Endothelial cell of hepatic sinusoid (primary cell): Measurements from ENCODE around the gene SCNN1G.

Experiments
- in situ Hi-C: cut with HindIII; loops from 2 replicates; pipeline ENCODE4 v1.10.0; 2017; ENCODE audit warnings: low sequenced_read_pairs

The SCNN1G gene

GRCh38 chr16:23195366-23195978 lies 12.9 kb downstream of the SCNN1G start:
- in situ Hi-C loops: no loop called here

- in situ Hi-C loops: no loop called here
Measured at GRCh38 chr16:23196539-23196938, 14.0 kb downstream of the SCNN1G start.

- in situ Hi-C loops: no loop called here
Measured at GRCh38 chr16:23202166-23202565, 19.6 kb downstream of the SCNN1G start.

GRCh38 chr16:23206986-23207385 lies 24.4 kb downstream of the SCNN1G start:
- in situ Hi-C loops: no loop called here

GRCh38 chr16:23207485-23207884 lies 24.9 kb downstream of the SCNN1G start:
- in situ Hi-C loops: no loop called here

- in situ Hi-C loops: no loop called here
Measured at GRCh38 chr16:23209606-23210005, 27.1 kb downstream of the SCNN1G start.

GRCh38 chr16:23213831-23214230 lies 31.3 kb downstream of the SCNN1G start:
- in situ Hi-C loops: no loop called here

- in situ Hi-C loops: no loop called here
Measured at GRCh38 chr16:23214796-23215195, 32.3 kb downstream of the SCNN1G start.

GRCh38 chr16:23215435-23215834 lies 32.9 kb downstream of the SCNN1G start:
- in situ Hi-C loops: no loop called here

GRCh38 chr16:23216658-23217246 lies 34.2 kb downstream of the SCNN1G start:
- in situ Hi-C loops: no loop called here

- in situ Hi-C loops: no loop called here
Measured at GRCh38 chr16:23217646-23218045, 35.1 kb downstream of the SCNN1G start.

- in situ Hi-C loops: no loop called here
Measured at GRCh38 chr16:23222929-23223328, 40.4 kb downstream of the SCNN1G start.

- in situ Hi-C loops: no loop called here
Measured at GRCh38 chr16:23223368-23223767, 40.8 kb downstream of the SCNN1G start.

- in situ Hi-C loops: no loop called here
Measured at GRCh38 chr16:23225109-23225508, 42.6 kb downstream of the SCNN1G start.

- in situ Hi-C loops: no loop called here
Measured at GRCh38 chr16:23225634-23226033, 43.1 kb downstream of the SCNN1G start.

- in situ Hi-C loops: no loop called here
Measured at GRCh38 chr16:23227529-23227928, 45.0 kb downstream of the SCNN1G start.

- in situ Hi-C loops: no loop called here
Measured at GRCh38 chr16:23229714-23230113, 47.2 kb downstream of the SCNN1G start.

GRCh38 chr16:23232806-23233205 lies 50.3 kb downstream of the SCNN1G start:
- in situ Hi-C loops: no loop called here

GRCh38 chr16:23235176-23235575 lies 52.6 kb downstream of the SCNN1G start:
- in situ Hi-C loops: no loop called here

- in situ Hi-C loops: no loop called here
Measured at GRCh38 chr16:23236983-23237382, 54.4 kb downstream of the SCNN1G start.

- in situ Hi-C loops: no loop called here
Measured at GRCh38 chr16:23240994-23241393, 58.4 kb downstream of the SCNN1G start.

- in situ Hi-C loops: no loop called here
Measured at GRCh38 chr16:23244122-23244521, 61.6 kb downstream of the SCNN1G start.

GRCh38 chr16:23245268-23245667 lies 62.7 kb downstream of the SCNN1G start:
- in situ Hi-C loops: no loop called here
